T1000 (cell line): ENCODE results near the gene GNAI2.
A peak's percentile ranks its signal among the peaks of the same experiment; 100 is the strongest.
"Not testable (repeated sequence)": the region's sequence is repeated elsewhere in the genome, so short reads cannot be mapped to it uniquely, and the experiment has no call there.

Experiments
- DNase-seq: peaks from one replicate; lab custom pipeline; 2025; ENCODE audit warnings: mixed read lengths; lab: John Stamatoyannopoulos, UW

The GNAI2 gene

DNA sequence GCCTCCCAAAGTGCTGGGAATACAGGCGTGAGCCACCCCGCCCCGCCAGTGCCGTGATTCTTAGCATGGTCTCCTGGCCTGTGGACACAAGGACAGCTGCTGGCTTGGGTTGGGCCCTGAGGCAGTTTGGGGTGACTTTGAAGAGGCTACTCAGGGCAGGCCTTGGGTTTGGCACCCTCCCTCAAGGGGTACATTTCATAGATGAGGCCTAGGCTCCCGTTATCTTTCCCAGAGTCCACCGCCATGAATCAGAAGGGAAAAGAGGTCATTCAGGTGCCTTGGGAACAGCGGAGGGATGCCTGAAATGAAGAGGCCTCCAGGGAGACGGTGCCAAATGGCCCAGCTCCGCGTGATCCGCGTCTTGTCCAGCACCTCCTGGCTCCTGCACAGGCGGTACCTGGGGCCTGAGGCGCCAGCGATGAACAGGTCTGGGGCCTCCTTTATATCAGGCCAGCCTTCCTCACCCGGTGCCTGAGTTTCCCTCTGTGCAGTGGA, 9.3 kb downstream of the GNAI2 start:
- DNase-seq: no peak

DNA sequence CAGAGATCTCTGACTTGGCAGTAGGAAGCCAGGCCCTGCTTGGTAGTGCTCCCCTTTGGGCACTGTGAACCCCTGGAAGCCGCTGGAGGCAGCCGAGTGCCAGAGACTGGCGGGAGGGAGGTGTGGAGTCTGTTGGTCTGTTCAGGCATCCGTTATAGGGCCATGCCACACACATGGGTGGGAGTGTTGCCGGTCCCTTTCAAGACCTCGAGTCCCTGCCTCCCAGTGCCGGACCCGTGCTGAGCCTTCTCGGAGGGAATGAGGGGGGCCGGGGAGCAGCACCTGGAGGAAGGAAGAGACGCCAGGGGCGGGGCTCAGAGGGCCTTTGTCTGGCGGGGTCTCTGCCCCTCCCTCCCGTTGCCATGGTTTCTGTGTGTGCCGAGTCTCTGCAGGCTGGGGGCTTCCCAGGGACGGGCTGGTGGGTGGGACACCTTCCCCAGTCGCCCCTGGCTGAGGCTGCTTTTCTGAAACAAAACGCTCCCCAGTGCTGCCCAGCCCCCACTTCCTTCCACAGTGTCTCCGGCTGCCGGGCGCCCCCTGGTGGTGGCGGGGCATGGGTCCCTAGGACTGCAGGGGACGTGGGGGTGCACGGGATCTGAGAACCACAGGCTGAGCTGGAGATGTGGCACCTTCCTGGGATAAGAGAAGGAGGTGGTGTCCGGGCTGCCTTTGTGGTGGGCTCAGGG, 10.0 kb downstream of the GNAI2 start:
- DNase-seq: peak; percentile 63

DNA sequence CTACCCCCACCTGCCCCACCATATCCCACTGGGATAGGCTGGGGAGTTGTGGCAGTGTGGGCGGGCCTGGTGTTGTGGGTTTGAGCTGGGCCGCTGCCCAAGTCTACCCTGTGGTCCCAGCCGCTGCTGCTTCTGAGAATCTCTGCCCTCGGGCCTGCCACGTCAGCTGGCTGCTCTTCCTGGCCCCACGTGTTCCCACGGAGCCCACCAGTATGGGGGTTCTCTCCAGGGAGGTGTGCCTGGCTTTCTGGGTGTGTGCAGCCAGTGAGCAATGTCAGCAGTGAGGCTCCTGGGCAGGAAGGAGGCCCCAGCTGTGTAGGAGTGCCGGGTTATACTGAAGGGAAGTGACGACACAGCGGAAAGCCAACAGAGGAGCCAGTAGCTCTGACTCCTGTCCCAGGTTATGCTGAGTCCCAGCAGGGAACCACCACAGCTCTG, 10.5 kb downstream of the GNAI2 start:
- peak; percentile 99 for DNase-seq

DNA sequence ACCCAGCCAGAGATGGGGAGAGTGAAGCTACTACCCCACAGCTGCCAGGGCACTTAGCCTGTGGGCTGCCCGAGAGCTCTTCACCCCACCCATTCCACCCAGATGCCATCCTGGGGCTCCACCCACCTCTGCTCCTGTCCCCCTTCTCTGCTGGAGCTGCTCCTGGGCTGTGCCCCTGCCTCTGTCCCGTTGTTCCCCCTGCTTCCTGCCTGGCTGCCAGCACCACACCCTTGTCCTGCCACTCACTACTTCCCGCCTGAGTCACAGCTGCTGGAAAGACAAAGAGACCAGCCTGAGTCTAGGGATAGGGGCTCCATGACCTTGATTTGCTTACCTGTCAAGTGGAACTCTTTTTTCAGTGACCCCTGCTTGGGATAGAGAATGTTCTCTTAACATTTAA, 12.4 kb downstream of the GNAI2 start:
- no peak for DNase-seq

DNA sequence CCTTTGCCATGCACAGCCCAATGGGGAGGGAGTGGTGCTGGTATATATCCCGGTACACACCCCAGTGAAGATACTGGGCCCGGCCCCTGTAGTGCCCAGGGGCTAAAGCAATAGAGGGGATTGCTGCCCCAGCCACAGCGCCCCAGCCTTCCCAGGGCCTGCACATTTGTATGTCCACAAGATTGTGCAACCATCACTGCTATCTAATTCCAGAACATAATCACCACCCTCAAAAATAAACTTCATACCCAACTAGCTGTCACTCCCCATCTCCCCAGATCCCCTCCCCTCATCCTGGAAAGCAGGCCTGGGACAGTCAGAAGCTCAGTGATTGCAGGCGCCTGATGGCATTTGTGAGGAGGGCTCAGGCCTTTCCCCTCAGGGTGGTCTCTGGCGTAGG, 13.5 kb downstream of the GNAI2 start:
- DNase-seq: no peak

DNA sequence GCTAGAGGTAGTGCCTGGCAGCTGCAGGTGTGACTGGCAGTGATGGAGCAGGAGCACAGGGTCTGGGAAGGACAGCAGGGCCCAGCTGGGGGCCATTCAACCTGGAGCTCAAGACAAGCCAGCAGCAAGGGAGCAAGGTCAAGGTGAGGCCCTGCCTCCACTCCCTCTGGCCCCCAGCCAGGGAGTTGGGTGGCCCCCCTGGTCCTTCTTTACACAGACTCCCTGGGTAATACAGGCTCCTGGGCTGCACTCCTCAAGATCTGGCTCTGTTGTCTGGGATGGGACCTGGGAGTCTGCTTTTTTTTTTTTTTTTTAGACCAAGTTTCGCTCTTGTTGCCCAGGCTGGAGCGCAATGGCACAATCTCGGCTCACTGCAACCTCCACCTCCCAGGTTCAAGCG, 14.5 kb downstream of the GNAI2 start:
- no peak for DNase-seq

DNA sequence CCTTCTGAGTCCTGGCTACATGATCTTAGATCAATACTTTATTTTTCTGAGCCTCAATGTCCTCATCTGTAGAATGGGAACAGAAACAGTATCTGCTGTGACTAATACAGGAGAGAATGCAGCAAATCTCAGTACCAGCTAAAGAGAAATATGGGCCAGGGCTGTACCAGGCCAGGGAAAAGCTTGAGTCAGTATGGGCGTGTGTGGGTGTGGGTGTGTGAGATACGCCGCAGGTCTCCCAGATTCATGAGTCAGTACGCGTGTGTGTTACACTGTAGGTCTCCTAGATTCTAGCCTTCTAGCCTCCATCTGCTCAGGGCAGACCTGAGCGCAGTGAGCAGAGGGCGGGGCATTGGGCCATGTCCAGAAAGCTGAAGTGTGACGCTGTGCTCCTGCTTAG, 15.2 kb downstream of the GNAI2 start:
- DNase-seq: peak; percentile 71

DNA sequence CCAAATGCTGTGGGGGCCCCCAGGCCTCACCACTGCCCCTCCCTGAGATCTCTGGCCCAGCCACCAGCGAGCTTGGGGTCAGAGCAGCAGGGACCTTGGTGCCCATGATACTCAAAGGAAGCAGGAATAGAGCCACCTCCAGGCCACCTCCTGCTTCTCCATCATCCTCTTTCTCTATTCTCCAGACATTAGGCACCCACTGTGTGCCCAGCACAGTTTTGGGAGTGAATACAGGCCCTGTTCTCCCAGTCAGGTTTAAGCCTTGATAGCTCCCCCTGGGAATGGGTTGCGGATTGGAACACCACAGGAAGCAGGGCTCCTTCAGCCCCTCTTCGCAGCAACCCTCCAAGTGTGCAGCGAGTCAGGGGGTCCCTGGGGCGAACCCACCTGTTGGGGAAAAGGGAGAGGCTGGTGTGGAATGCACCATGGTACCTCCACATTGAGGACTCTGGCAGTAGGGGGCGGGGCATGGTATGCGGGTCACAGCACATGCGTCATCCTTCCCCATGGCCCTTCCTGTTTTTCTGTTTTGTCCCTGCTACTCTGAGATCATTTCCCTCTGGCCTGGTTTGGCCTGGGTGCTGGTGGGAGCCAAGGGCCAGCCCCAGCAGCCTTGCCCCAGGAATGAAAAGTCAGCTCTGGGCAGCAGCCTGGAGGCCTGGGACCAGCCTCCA, 18.7 kb downstream of the GNAI2 start:
- no peak for DNase-seq

DNA sequence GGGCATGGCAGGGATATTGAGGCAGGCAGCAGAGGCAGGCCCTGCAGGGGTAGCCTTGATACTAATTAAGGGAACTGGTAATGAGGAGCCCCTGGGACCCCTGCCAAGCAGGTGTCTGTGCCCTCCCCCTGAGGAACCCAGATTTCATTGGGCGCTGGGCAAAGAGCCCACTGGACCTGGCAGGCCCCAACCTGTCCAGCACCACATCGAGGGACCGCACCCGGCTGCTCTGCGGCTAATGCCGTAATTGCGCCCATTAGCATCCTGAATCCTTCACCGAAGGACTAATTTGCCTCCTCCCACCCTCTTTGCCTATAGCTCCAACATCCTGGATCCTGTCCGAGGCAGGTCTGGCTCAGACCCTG, 19.2 kb downstream of the GNAI2 start:
- DNase-seq: no peak

DNA sequence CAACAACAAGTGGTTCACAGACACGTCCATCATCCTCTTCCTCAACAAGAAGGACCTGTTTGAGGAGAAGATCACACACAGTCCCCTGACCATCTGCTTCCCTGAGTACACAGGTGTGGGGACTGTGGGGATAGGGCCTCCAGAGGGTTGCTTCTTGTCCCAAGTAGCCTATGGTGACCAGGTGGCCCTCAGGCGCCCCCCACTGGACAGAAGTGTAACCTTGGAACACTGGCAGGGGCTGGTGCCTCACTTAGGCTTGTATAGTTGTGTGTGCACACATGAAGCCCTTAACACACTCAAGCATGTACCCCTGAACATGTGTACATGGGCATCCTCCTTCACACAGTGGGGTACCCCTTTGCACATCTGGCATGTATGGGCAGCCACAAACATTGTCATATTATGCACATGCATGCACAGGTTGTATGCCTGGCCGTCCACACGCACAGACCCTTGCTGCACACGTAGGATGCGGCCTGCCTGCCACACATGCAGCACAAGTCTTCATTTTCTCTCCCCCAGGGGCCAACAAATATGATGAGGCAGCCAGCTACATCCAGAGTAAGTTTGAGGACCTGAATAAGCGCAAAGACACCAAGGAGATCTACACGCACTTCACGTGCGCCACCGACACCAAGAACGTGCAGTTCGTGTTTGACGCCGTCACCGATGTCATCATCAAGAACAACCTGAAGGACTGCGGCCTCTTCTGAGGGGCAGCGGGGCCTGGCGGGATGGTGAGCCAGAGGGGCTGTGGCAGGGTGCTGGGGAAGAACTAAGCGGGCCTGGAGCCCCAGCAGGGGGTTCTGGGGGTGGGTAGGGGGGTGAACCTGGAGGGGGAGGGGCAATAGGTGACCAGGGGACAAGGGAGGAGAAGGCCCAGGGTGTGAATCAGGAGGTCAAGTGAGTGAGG, 21.2 kb downstream of the GNAI2 start:
- DNase-seq: no peak

DNA sequence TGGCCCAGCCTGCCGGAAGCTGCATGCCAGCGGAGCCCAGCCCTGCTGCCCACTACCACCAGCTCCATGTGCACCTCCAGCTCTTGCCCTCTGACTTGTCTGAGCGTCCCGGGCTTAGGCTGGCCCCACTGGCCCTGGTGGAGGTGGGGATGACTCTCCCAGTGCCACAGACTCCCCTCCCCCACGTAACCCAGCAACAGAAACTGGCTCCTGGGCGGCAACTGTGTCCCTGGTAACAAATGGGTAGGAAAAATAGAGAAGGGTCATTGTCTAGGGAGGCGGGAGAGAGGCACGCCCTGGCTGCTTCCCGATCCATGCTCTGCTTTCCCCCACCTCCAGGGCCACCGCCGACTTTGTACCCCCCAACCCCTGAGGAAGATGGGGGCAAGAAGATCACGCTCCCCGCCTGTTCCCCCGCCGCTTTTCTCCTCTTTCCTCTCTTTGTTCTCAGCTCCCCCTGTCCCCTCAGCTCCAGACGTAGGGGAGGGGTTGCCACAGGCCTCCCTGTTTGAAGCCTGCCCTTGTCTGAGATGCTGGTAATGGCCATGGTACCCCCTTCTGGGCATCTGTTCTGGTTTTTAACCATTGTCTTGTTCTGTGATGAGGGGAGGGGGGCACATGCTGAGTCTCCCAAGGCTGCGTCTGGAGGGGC, 22.2 kb downstream of the GNAI2 start:
- no peak for DNase-seq

DNA sequence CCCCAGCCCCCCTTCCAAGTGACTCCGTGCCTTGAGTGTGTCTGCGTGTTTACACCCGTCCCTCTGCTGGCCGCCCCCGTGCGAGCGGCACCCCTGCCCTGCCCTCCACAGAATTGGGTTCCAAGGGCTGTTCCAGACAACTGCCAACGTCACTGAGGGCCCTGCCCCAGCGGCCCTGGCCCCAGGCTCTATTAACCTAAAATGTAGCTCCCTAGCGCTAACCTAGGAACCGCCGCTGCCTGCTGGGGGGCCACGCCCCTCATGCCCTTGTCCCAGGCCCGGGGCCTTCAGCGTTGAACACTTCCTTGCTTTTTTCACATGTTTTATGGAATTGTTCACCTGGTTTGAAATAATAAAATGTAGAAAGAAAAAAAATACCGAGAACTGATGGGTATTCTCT, 23.0 kb downstream of the GNAI2 start:
- no peak for DNase-seq

DNA sequence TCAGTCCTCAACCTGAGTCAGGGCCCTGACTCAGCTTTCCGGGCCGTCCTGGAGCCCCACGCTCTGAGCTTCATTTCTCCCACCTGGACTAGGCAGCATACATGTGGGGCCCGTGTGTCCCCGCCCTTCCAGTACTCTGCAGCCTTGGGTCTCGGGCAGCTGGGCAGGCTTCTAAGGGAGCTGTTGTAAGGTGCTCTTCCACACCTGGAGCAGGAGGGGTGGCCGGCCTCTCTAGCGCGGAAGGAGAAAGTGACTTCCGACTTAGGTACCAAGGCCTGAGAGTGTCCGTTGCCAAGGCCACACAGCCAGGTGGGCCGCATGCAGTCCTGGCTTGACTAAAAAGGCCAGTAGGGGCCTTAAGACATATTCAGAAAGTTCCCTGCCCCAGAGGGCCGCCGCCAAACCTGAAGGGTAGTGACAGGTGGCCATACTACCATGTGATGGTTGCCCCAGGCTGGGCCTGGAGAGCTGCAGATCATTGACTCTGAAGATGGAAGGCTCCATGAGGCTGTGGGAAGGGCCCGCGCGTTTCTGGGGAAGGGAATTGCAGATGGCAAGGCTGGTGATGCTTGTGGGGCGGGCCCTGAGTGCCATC, 23.5 kb downstream of the GNAI2 start:
- DNase-seq: no peak

DNA sequence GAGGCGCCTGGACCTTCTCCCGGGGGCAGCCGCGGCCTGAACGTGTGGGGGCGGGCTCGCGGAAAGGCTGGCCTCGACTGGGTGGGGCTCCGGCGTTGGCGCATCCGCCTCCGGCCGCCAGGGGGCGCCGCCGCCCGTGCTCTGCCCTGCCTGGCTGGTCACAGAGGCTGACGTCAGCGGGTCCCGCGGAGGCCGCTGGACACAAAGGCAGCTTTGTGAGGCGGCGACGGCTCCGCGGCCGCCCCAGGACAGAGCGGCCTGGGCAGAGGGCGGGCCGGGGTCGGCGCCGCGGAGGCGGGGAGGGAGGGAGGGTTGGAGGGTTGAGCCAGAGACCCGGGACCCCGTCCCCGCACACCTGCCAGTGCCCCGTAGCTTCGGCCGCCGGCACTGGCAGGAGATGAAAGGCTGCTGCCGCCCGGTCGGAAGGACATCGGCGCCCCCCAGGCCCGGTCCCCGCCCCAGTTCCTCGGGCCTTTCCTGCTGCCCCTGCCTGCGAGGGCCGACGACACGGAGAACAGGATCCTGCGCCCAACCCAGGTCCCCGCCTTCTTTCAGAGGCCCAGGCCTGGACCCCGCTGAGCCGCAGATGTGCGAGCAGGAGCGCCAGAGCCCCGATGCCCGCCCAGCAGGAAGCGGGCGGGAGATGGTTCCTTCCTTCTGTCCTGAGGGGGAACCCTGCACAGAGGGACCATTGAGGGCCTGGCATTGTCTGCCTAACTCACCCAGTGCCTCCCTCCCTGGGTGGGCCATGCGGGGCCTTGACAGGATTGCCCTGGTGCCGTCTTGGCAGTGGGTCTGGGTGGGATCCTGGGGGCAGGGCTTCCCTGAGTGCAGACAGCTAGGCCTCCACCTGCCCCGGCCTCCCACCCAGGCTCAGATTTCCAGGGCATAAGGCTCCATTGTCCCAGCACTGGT, 24.3 kb downstream of the GNAI2 start:
- DNase-seq: peak; percentile 87

DNA sequence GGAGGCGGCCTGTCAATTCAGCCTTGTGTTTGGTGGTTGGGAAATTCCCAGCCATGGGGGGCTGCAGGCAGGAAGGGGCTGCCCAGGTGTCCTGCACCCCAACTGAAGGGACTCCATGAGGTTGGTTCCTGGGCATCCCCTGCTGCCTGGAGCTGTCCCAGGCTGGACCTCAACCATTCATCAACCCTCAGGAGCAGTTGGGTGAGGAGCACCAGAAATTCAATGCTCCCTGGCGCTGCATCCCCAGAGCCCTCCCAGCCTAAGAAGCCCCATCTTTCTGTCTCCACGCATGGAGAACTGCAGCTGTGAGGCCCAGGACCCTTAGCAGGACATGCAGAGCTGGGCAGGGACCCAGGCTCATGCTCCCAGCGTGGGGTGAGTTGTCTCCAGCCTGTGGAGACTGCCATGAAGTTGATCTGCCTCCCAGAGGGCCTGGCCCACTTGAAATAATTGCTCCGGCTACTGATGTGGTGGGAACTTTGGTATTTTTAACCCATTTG, 25.0 kb downstream of the GNAI2 start:
- DNase-seq: no peak

DNA sequence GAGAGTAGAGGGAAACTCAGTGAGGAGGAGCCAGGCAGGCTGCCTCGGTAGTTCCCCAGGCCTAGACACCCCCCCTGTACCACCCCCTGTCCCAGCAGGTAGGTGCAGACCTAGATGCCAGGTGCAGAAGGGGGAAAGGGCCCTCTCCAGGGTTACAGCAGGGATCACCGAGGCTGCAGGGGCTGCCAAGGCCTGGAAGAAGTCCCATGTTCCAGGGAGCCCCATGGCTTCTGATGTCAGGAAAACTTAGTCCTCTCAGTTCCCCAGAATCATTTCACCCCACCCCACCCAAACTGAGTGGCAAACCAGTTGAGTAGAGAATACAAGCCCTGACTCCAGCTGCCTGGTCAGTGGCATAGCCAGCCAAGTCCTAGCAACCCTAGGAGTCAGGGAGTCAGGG, 25.5 kb downstream of the GNAI2 start:
- DNase-seq: no peak

DNA sequence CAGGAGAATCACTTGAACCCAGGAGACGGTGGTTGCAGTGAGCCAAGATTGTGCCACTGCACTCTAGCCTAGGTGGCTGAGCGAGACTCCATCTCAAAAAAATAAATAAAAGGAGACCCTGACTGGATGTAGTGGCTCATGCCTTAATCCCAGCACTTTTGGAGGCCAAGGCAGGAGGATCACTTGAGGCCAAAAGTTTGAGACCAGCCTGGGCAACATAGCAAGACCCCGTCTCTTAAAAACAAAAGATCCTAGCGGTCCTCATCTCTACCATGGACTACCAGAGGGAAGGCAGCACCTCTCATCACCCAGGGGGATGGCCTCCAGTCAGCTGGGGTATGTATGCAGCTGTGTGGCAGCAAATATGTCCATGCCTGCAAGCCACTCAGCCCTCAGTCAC, 26.2 kb downstream of the GNAI2 start:
- not testable (repeated sequence) for DNase-seq

DNA sequence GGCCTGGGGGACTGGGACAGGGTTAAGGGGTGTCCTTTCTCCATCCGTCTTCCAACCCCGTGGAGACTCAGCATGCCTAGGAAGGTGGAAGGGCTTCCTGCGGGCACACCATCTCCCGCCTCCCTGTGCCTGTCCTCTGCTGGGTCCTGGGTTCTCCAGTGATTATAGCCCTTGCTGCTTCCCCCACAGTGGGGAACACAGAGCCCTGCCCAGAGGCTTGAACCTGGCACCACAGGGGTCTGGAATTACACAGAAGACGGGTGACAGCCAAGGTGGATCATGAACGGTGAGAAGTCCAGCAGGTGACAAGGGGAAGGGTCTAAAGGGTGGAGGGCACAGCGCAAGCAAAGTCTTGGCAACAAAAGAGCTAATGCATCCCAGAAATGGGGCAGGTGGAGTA, 26.8 kb downstream of the GNAI2 start:
- DNase-seq: no peak

DNA sequence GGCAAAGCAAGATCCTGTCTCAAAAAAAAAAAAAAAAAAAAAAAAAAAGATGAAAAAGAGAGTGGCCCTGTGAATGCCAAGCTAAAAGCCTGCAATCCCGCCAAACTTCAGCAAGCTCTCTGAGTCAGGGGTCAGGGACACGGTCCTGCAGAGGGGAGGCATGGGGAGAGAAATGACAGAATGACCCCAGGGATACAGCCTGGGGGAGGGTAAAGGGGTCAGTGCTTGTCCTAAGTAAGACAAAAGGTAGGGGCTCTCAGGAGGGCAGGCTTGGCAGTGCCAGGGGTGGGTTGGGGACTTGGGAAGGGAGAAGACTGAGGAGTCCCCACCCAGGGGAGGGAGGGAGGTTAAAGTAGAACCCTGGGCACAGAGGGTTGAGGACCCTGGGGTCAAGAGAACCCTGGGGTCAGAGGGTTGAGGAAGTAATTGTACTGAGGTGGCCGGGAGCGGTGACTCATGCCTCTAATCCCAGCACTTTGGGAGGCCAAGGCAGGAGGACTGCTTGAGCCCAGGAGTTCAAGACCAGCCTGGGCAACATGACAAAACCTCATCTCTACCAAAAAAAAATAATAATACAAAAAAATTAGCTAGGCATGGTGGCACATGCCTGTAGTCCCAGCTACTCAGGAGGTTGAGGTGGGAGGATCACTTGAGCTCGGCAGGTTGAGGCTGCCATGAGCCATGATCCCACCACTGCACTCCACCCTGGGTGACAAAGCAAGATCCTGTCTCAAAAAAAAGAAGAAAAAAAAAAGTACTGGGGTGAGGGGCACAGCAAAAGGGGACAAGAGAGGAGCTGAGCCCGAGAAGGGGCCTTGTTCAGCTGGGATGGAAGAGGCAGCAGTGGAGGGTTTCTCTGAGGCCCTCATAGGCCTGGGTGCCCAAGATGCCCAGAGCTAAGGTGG, 27.7 kb downstream of the GNAI2 start:
- DNase-seq: no peak
